Prostate gland (tissue), 2 donors: ENCODE results near the gene CLDN19. TPM values are rescaled to one million over a fixed set of nuclear protein-coding genes. Genes with fewer than 3 reads are reported as not detected.
A peak's percentile ranks its signal among the peaks of the same experiment; 100 is the strongest.

ENCODE experiments used
- DNase-seq: peaks from one replicate; pipeline ENCODE4 v3.0.0-alpha.2; 2019; ENCODE audit warnings: low spot score
- H3K27ac ChIP-seq, 2 donors: fragments of 200-600 bp; sonication (generic); 2 replicates each; pipeline ENCODE4 v1.5.1; 2017 to 2019
- H3K27me3 ChIP-seq: fragments of 200-600 bp; sonication (generic); replicated peaks from 2 replicates; pipeline ENCODE4 v1.5.1; 2019; ENCODE audit not compliant: insufficient read depth
- H3K36me3 ChIP-seq, 2 donors: fragments of 200-600 bp; sonication (generic); 1 replicate in 1 of 2; 2 replicates in 1 of 2; pipeline versions ENCODE4 v1.5.1 to v1.8.1; 2017 to 2019
- H3K4me1 ChIP-seq: fragments of 200-600 bp; sonication (generic); replicated peaks from 2 replicates; pipeline ENCODE4 v1.5.1; 2019
- H3K4me3 ChIP-seq, 2 donors: fragments of 200-600 bp; sonication (generic); 2 replicates each; pipeline ENCODE4 v1.5.1; 2017 to 2019
- H3K9me3 ChIP-seq: fragments of 200-600 bp; sonication (generic); 2 replicates; pipeline ENCODE4 v1.5.1; 2017
- CTCF ChIP-seq, 4 experiments: fragments of 200-600 bp in 2 of 4; fragments of 450-650 bp in 2 of 4; sonication (generic) in 2 of 4; IDR thresholded peaks; 1 replicate in 3 of 4; 2 replicates in 1 of 4; pipeline ENCODE4 v1.5.1; 2016 to 2019; ENCODE audit warnings: antibody characterized with exemption in 4 of 4, mild to moderate bottlenecking in 2 of 4, moderate library complexity in 2 of 4
- POLR2A ChIP-seq: fragments of 450-650 bp; IDR thresholded peaks from one replicate; pipeline ENCODE4 v1.6.1; 2016; ENCODE audit warnings: antibody characterized with exemption, mild to moderate bottlenecking
- POLR2AphosphoS5 ChIP-seq: sonication (generic); formaldehyde crosslinking; IDR thresholded peaks from one replicate; pipeline ENCODE4 v1.6.1; 2017; ENCODE audit warnings: antibody characterized with exemption
- WGBS: methylation state at CpG from one replicate; pipeline ENCODE4 v1.1.5; 2018; 5-methylcytosine and 5-hydroxymethylcytosine counted together
- intact Hi-C: fragments of 100-400 bp; cut with DNase I; formaldehyde crosslinking; loops from one replicate; pipeline ENCODE4 v1.14.2; 2022
- total RNA-seq, 2 donors: library from RNA; depleted of rRNA; stranded (reverse); fragments of >200 nt; gene quantifications; one replicate each; pipeline ENCODE4 v1.1.0, GENCODE V29; 2016

CLDN19 gene
- total RNA-seq, 2 donors from 2014 or later, result 1.1 to 1.5 TPM

- Histone ChIP-seq H3K9me3 (no peaks in the 10 kb centered on the region), H3K36me3 (peaks cover 7% of the 10 kb centered on the region in 2 donors), H3K27ac (no peak overlapping the region), H3K4me3 (no peak overlapping the region), H3K27me3 (no peaks in the 10 kb centered on the region), H3K4me1 (no peaks in the 10 kb centered on the region)
- intact Hi-C loops, result loop anchor here (5.0 kb wide), 1 partner anchor 296 kb away; no protein-coding TSS in a partner anchor
- 95% methylated on average over 6 of the region's 6 CpGs for WGBS
- DNase-seq, result no peak
- no peak for TF ChIP-seq POLR2AphosphoS5
- TF ChIP-seq CTCF (IDR thresholded peaks at IDR 0.05), result no peak
- no peak for TF ChIP-seq POLR2A
Observed at GRCh38 chr1:42776502-42776901, 36.5 kb upstream of the CLDN19 start.

- 83% methylated on average over 5 of the region's 5 CpGs for whole genome bisulfite sequencing
- peaks cover 7% of the 10 kb centered on the region in 2 donors for H3K36me3 ChIP-seq
Observed at GRCh38 chr1:42774928-42775526, 35.0 kb upstream of the CLDN19 start.

GRCh38 chr1:42773420-42773819 is 33.4 kb upstream of the CLDN19 start:
- DNase-seq, result no peak
- TF ChIP-seq POLR2AphosphoS5 (no peak), POLR2A (no peak)
- no peaks in the 10 kb centered on the region for H3K4me1 ChIP-seq
- intact Hi-C loops, result no loop called here
- H3K9me3 ChIP-seq, result no peaks in the 10 kb centered on the region
- no peaks in the 10 kb centered on the region for H3K27me3 ChIP-seq
- H3K4me3 ChIP-seq, result no peak overlapping the region
- H3K36me3 ChIP-seq, result peaks cover 7% of the 10 kb centered on the region in 2 donors
- WGBS, result 89% methylated on average over 2 of the region's 2 CpGs
- H3K27ac ChIP-seq, result no peak overlapping the region

More at GRCh38 chr1:42774928-42775526, 35.0 kb upstream of the CLDN19 start:
- no peak for DNase-seq
- Histone ChIP-seq H3K9me3 (no peaks in the 10 kb centered on the region), H3K4me1 (no peaks in the 10 kb centered on the region), H3K27ac (no peak overlapping the region), H3K4me3 (no peak overlapping the region), H3K27me3 (no peaks in the 10 kb centered on the region)
- intact Hi-C loops, result loop anchor here (5.0 kb wide), 1 partner anchor 297 kb away; no protein-coding TSS in a partner anchor
- TF ChIP-seq POLR2A (no peak), POLR2AphosphoS5 (no peak), CTCF (IDR thresholded peaks at IDR 0.05) (no peak)

GRCh38 chr1:42769811-42770210 is 29.8 kb upstream of the CLDN19 start:
- intact Hi-C loops, result loop anchor here (10.0 kb wide), 2 partner anchors 155 to 305 kb away; partner anchors contain the start of gene CCDC30
- H3K27ac ChIP-seq, result no peak overlapping the region
- peaks cover 9% of the 10 kb centered on the region for H3K4me1 ChIP-seq
- WGBS, result 88% methylated on average over 3 of the region's 3 CpGs
- no peaks in the 10 kb centered on the region for H3K27me3 ChIP-seq
- H3K36me3 ChIP-seq, result peaks cover 0 to under 1% of the 10 kb centered on the region in 2 donors
- no peak for TF ChIP-seq POLR2A
- TF ChIP-seq POLR2AphosphoS5, result no peak
- no peak for TF ChIP-seq CTCF (IDR thresholded peaks at IDR 0.05)
- no peak for DNase-seq
- no peak overlapping the region for H3K4me3 ChIP-seq
- H3K9me3 ChIP-seq, result no peaks in the 10 kb centered on the region

GRCh38 chr1:42768172-42768571 is 28.1 kb upstream of the CLDN19 start:
- no peak for DNase-seq
- Histone ChIP-seq H3K4me3 (peak overlapping the region; percentile 86 to 95), H3K4me1 (peaks cover 9% of the 10 kb centered on the region), H3K36me3 (no peaks in the 10 kb centered on the region), H3K27ac (no peak overlapping the region), H3K9me3 (no peaks in the 10 kb centered on the region), H3K27me3 (no peaks in the 10 kb centered on the region)
- TF ChIP-seq CTCF (IDR thresholded peaks at IDR 0.05) (no peak), POLR2AphosphoS5 (no peak), POLR2A (no peak)
- intact Hi-C loops, result loop anchor here (10.0 kb wide), 2 partner anchors 157 to 303 kb away; partner anchors contain the start of gene CCDC30
- 82% methylated on average over 2 of the region's 2 CpGs for WGBS
